Liver (tissue), 9 donors: ENCODE results near the gene ACVR1C. TPM values are rescaled to one million over a fixed set of nuclear protein-coding genes. Genes with fewer than 3 reads are reported as not detected.

Experiments used
- DNase-seq: peaks from one replicate; pipeline ENCODE4 v3.0.0-alpha.2; 2017; ENCODE audit warnings: low spot score
- H3K27ac ChIP-seq, 2 donors: one replicate each; pipeline ENCODE4 v1.7.0; 2013; ENCODE audit warnings: inconsistent platforms in 2 of 2, low read length in 2 of 2, control low read depth in 1 of 2, low read depth in 1 of 2, mild to moderate bottlenecking in 1 of 2
- H3K27me3 ChIP-seq, 4 donors: one replicate each; pipeline versions ENCODE4 v1.6.1 to v1.7.0; 2013; ENCODE audit warnings: low read length in 3 of 4, inconsistent platforms in 1 of 4, mild to moderate bottlenecking in 1 of 4, moderate library complexity in 1 of 4; ENCODE audit not compliant: control insufficient read depth in 4 of 4, insufficient read depth in 4 of 4
- H3K36me3 ChIP-seq, 4 donors: one replicate each; pipeline versions ENCODE4 v1.6.1 to v1.7.0; 2013; ENCODE audit warnings: low read length in 3 of 4, mild to moderate bottlenecking in 3 of 4, low read depth in 1 of 4, moderate library complexity in 1 of 4; ENCODE audit not compliant: control insufficient read depth in 4 of 4, insufficient read depth in 3 of 4
- H3K4me1 ChIP-seq, 4 donors: one replicate each; pipeline versions ENCODE4 v1.6.1 to v1.7.0; 2013; ENCODE audit warnings: low read length in 3 of 4, mild to moderate bottlenecking in 3 of 4, moderate library complexity in 1 of 4; ENCODE audit not compliant: control insufficient read depth in 4 of 4, insufficient read depth in 4 of 4
- H3K4me3 ChIP-seq, 3 donors: one replicate each; pipeline versions ENCODE4 v1.6.1 to v1.7.0; 2013; ENCODE audit warnings: low read length in 3 of 3, control low read depth in 1 of 3, low read depth in 1 of 3, mild to moderate bottlenecking in 1 of 3
- H3K9ac ChIP-seq, 2 donors: one replicate each; pipeline ENCODE4 v1.7.0; 2013; ENCODE audit warnings: low read length in 2 of 2, mild to moderate bottlenecking in 2 of 2, moderate library complexity in 2 of 2, control low read depth in 1 of 2, low read depth in 1 of 2
- H3K9me3 ChIP-seq, 4 donors: one replicate each; pipeline versions ENCODE4 v1.6.1 to v1.7.0; 2013; ENCODE audit warnings: low read length in 3 of 4; ENCODE audit not compliant: control insufficient read depth in 4 of 4
- ATF3 ChIP-seq: IDR thresholded peaks from 2 replicates; pipeline ENCODE4 v1.6.1; 2016; ENCODE audit warnings: antibody characterized with exemption
- CTCF ChIP-seq: fragments of 150-350 bp; IDR thresholded peaks from 2 replicates; pipeline ENCODE4 v1.5.1; 2017; ENCODE audit warnings: improper control_type of control experiment, low read depth, low read length; ENCODE audit not compliant: missing input control
- EGR1 ChIP-seq, 2 donors: IDR thresholded peaks; 2 replicates each; pipeline ENCODE4 v1.6.1; 2016 to 2018; ENCODE audit warnings: antibody characterized with exemption in 2 of 2, low read depth in 2 of 2
- FOXA1 ChIP-seq: IDR thresholded peaks from 2 replicates; pipeline ENCODE4 v1.6.1; 2016; ENCODE audit warnings: antibody characterized with exemption
- FOXA2 ChIP-seq: IDR thresholded peaks from 2 replicates; pipeline ENCODE4 v1.6.1; 2016; ENCODE audit warnings: antibody characterized with exemption
- GABPA ChIP-seq, 2 donors: IDR thresholded peaks in 1 of 2; conservative IDR thresholded peaks in 1 of 2; 2 replicates each; pipeline ENCODE4 v1.6.1; 2016; ENCODE audit warnings: antibody characterized with exemption in 2 of 2, mild to moderate bottlenecking in 1 of 2, moderate library complexity in 1 of 2
- HNF4A ChIP-seq, 2 donors: conservative IDR thresholded peaks; 2 replicates each; pipeline ENCODE4 v1.6.1; 2016; ENCODE audit warnings: antibody characterized with exemption in 2 of 2, mild to moderate bottlenecking in 2 of 2
- HNF4G ChIP-seq: IDR thresholded peaks from 2 replicates; pipeline ENCODE4 v1.6.1; 2016; ENCODE audit warnings: antibody characterized with exemption
- JUND ChIP-seq, 2 donors: IDR thresholded peaks; 2 replicates each; pipeline ENCODE4 v1.6.1; 2016; ENCODE audit warnings: antibody characterized with exemption in 2 of 2
- MAX ChIP-seq: IDR thresholded peaks from 2 replicates; pipeline ENCODE4 v1.6.1; 2016; ENCODE audit warnings: antibody characterized with exemption
- NR2F2 ChIP-seq: IDR thresholded peaks from 2 replicates; pipeline ENCODE4 v1.6.1; 2016; ENCODE audit warnings: antibody characterized with exemption
- RAD21 ChIP-seq, 2 donors: IDR thresholded peaks; 2 replicates each; pipeline ENCODE4 v1.6.1; 2016; ENCODE audit warnings: antibody characterized with exemption in 2 of 2, mild to moderate bottlenecking in 2 of 2
- REST ChIP-seq: IDR thresholded peaks from 2 replicates; pipeline ENCODE4 v1.6.1; 2016; ENCODE audit warnings: antibody characterized with exemption, mild to moderate bottlenecking
- RXRA ChIP-seq, 2 donors: IDR thresholded peaks; 2 replicates each; pipeline ENCODE4 v1.6.1; 2017 to 2018; ENCODE audit warnings: antibody characterized with exemption in 2 of 2, mild to moderate bottlenecking in 1 of 2
- SP1 ChIP-seq: IDR thresholded peaks from 2 replicates; pipeline ENCODE4 v1.6.1; 2018; ENCODE audit warnings: antibody characterized with exemption, mild to moderate bottlenecking
- TAF1 ChIP-seq: conservative IDR thresholded peaks from 2 replicates; pipeline ENCODE4 v1.6.1; 2016; ENCODE audit warnings: antibody characterized with exemption, mild to moderate bottlenecking
- YY1 ChIP-seq: IDR thresholded peaks from 2 replicates; pipeline ENCODE4 v1.6.1; 2016; ENCODE audit warnings: antibody characterized with exemption, mild to moderate bottlenecking
- ZBTB33 ChIP-seq: IDR thresholded peaks from 2 replicates; pipeline ENCODE4 v1.6.1; 2016; ENCODE audit warnings: antibody characterized with exemption
- WGBS: extraction: QIAGEN DNeasy Blood & Tissue Kit; methylation state at CpG from one replicate; pipeline ENCODE4 v1.1.7; 2013; 5-methylcytosine and 5-hydroxymethylcytosine counted together
- polyA plus RNA-seq, 2 donors: library from polyadenylated mRNA; stranded (reverse) in 1 of 2; unstranded in 1 of 2; fragments of 200-250 nt in 1 of 2; fragments of >200 nt in 1 of 2; fragmentation: Nextera tagmentation in 1 of 2; extraction: Ambion mirVana in 1 of 2; gene quantifications; one replicate each; pipeline versions ENCODE4 v1.2.1 to v1.2.3, GENCODE V29; 2013 to 2015
- total RNA-seq, 2 donors: library from RNA; depleted of rRNA; stranded (reverse); fragments of >200 nt; gene quantifications; one replicate each; pipeline ENCODE4 v1.2.3, GENCODE V29; 2014
- donor health status: healthy.
- donor health status: healthy.
- donor health status: healthy.
- donor health status: healthy.
- donor health status: healthy.

Gene ACVR1C
- total and polyA plus RNA-seq, 4 donors, result 0.19 to 2.5 (median 0.73) TPM

GRCh38 chr2:157538064-157538463, 90.6 kb downstream of the ACVR1C start:
- Histone ChIP-seq H3K27ac (no peak overlapping the region), H3K9me3 (no peaks in the 10 kb centered on the region), H3K9ac (no peak overlapping the region), H3K27me3 (no peaks in the 10 kb centered on the region), H3K4me3 (no peak overlapping the region), H3K4me1 (no peaks in the 10 kb centered on the region), H3K36me3 (peaks cover 0 to 2% (median 0%) of the 10 kb centered on the region in 4 donors)
- 94% methylated on average over 1 of the region's 1 CpG for WGBS
- TF ChIP-seq HNF4G (no peak), RXRA (IDR thresholded peaks at IDR 0.05) (no peak), GABPA (IDR thresholded peaks at IDR 0.05 in 1 of 2, conservative IDR thresholded peaks at IDR 0.05 in 1 of 2) (no peak), CTCF (no peak), TAF1 (no peak), SP1 (no peak), EGR1 (IDR thresholded peaks at IDR 0.05; ENCODE audit: low read depth in 2 of 2) (no peak), FOXA2 (no peak), YY1 (no peak)
- no peak for DNase-seq

- peaks cover 0 to 2% (median 0%) of the 10 kb centered on the region in 4 donors for H3K36me3 ChIP-seq
- H3K9ac ChIP-seq, result no peak overlapping the region
- H3K4me1 ChIP-seq, result no peaks in the 10 kb centered on the region
- no peak overlapping the region for H3K4me3 ChIP-seq
- no peaks in the 10 kb centered on the region for H3K27me3 ChIP-seq
- H3K9me3 ChIP-seq, result no peaks in the 10 kb centered on the region
- DNase-seq, result no peak
- WGBS, result 93% methylated on average over 1 of the region's 1 CpG
- TF ChIP-seq NR2F2 (no peak), RXRA (IDR thresholded peaks at IDR 0.05) (no peak), GABPA (IDR thresholded peaks at IDR 0.05 in 1 of 2, conservative IDR thresholded peaks at IDR 0.05 in 1 of 2) (no peak), JUND (IDR thresholded peaks at IDR 0.05) (no peak), YY1 (no peak), CTCF (no peak), EGR1 (IDR thresholded peaks at IDR 0.05; ENCODE audit: low read depth in 2 of 2) (no peak), ZBTB33 (no peak), FOXA2 (no peak), REST (no peak), HNF4G (no peak), FOXA1 (no peak), TAF1 (no peak), ATF3 (no peak), SP1 (no peak), MAX (no peak), RAD21 (IDR thresholded peaks at IDR 0.05) (no peak), HNF4A (conservative IDR thresholded peaks at IDR 0.05) (no peak)
- H3K27ac ChIP-seq, result no peak overlapping the region
These were observed 91.8 kb downstream of the ACVR1C start for GRCh38 chr2:157536815-157537214.
